ENCODE data around the gene SLC9A3.
"Not testable (repeated sequence)": the region's sequence is repeated elsewhere in the genome, so short reads cannot be mapped to it uniquely, and the experiment has no call there.

The SLC9A3 gene

DNA sequence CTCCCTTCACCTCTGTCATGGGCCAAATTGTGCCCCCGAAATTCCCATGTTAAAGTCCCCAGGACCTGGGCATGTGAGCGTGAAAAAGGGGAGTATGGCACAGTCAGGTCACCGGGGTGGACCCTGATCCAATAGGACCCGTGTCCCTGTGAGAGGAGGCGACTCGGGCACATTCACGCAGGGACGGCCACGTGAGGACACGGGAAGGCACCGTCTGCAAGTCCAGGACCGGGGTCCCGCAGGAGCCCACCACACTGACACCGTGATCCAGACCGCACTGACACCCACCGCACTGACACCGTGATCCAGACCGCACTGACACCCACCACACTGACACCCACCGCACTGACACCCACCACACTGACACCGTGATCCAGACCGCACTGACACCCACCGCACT is 37.7 kb downstream of the SLC9A3 start:
- not testable (repeated sequence) for DNase-seq

DNA sequence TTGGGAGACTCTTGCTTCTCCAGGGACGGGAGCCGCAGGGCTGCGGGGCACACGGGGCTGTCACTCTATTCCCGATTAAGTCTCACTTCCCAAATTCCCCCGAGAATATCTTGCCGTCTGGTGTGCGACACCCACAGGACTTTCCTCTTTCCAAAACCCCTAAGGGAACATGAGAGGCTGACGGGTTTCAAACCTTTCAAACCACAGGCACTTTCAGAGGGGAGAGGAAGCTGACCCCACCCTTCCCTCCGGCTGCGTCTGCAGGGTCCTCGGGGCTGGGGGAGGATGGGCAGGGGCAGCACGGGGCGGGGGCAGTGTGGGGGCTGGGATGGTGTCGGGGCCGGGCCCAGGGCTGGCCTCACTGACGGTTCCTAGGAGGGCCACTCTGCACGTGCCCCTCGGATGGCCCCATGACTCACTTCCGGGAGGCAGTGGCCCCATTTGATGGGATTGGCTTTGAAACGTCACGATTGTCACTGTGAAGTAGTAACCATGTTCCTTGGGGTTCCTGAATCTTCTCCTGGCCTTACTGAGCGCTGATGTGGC is 38.2 kb downstream of the SLC9A3 start:
- DNase-seq: no peak

- no peak for DNase-seq
These were observed 38.9 kb downstream of the SLC9A3 start for GRCh38 chr5:485113-485945.

DNA sequence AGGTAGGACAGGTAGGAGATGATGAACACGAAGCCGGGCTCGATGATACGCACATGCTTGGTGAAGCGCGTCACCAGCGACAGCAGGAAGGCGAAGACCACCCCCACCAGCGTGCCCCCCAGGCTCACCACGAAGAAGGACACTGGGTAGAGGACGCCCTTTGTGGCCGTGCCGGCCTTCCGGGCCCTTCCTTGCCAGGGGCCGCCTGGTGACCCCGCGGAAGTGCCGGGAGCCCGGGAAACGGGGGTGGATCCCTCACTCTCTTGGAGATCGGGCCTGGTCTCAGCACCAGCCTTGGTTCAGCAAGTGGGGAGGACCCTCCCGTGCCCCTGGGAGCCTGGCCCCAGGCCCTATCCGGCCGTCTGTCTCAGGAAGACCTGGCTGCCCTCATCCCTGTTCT is 39.7 kb downstream of the SLC9A3 start:
- no peak for DNase-seq

GRCh38 chr5:483434-484140 is 40.7 kb downstream of the SLC9A3 start:
- DNase-seq: no peak

DNA sequence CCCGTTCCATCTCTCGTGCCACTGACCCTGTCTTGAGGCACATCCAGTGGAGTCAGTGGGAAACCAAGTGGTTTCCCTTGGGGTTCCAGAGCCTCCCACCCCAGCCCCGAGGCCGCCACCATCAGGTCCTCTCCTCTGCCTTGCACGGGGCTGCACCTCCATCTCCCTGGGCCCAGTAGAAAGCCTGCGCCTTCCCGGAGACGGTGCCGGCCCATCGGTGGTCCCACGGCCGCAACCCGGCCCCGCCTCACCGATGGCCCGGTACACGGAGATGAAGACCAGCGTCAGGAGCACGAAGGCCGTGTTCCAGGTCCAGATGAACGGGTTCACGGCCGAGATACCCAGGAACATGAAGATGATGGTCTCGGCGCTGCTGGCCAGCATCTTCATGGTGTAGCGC is 41.2 kb downstream of the SLC9A3 start:
- DNase-seq: no peak

GRCh38 chr5:482506-482905 is 41.7 kb downstream of the SLC9A3 start:
- DNase-seq: no peak

DNA sequence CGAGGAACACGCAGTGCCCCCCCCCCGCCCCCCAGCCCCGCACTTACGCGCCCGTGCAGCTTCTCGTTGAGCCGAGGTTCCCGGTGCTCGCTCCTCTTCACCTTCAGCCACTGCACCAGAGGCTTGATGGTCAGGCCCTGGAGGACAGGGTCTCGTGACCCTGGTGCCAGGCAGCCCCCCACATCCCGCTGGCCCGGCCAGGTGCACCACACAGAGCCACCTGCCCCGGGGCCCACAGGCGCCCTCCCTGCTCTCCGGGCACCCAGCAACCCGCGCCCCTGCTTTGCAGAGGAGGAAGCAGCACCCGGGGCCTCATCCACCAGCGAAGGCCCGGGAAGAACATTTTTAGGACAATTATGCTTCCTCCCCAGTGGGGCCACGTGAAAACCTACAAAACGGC is 42.2 kb downstream of the SLC9A3 start:
- DNase-seq: no peak

GRCh38 chr5:481347-481746 is 42.9 kb downstream of the SLC9A3 start:
- DNase-seq: no peak

DNA sequence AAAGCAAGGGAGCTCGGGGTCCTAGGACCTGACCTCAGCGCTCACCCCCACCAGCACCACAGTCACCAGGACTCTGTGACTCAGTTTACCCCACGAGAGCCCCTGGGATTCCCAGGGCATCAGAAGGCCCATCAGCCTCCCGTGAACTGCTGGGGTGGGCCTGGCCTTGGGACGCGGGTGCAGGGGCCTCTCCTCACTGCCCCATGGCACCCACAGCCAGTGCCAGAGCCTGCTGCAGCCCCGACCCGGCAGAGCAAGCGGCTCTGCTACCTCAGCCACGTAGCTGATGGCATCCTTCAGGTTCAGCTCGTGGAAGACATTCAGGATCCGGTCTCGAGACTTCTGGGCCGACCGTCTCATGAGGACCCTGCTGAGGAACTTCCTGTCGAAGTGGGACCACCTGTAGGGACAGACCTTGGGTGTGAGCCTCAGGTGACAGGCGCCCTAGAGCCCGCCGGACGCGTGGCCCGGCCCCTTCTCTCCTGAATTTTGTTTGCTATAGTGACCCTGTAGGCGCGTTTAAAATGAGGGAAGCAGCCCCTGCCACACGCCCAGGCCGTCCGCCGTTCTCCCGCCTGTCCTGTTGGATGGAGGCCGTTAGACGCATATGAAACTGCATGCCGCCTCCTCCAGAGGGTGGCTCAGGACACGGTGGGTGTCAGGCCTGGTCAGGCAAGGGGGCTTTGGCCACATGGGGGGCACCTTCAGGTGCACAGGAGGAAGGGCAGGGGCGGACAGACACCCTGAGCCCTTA is 44.5 kb downstream of the SLC9A3 start:
- no peak for DNase-seq

GRCh38 chr5:478982-479535 is 45.2 kb downstream of the SLC9A3 start:
- no peak for DNase-seq

GRCh38 chr5:478369-478981 is 45.8 kb downstream of the SLC9A3 start:
- DNase-seq: no peak

DNA sequence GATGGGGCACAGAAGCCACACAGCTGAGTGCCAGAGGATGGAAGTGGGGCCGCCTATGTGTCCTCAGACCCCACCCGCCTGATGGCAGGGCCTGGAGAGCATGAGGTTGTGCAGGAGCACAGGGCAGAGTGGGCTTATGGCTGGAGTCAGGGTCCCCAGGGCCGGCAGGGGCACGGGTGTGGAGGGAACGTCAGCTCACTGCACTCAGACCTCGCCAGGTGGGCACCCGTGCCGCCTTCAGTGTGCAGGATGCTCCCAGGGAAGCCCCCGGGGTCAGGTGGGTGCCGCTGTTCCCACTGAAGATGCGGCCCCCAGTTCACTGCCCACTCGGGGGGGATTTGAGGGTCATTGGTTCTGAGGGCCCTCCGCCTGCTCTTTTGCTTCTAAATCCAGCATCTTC is 46.4 kb downstream of the SLC9A3 start:
- DNase-seq: no peak

GRCh38 chr5:477247-477646 is 47.0 kb downstream of the SLC9A3 start:
- no peak for DNase-seq

DNA sequence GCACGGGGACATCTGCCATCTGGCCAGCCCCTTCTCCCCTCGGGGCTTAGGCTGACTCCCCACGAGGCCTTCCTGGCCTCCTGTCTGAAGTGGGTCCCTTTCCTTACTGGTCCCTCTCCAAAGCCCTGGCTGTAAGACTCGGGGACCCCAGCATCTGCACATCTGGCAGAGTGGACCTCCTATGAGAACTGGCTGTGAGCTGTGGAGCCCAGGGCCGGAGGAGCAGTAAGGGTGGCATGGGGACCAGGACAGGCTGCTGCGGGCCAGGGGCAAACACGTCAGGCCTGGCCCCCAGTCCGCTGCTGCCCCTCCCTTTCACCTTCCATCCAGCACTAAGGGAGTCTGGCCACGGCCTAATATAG is 47.5 kb downstream of the SLC9A3 start:
- DNase-seq: no peak

DNA sequence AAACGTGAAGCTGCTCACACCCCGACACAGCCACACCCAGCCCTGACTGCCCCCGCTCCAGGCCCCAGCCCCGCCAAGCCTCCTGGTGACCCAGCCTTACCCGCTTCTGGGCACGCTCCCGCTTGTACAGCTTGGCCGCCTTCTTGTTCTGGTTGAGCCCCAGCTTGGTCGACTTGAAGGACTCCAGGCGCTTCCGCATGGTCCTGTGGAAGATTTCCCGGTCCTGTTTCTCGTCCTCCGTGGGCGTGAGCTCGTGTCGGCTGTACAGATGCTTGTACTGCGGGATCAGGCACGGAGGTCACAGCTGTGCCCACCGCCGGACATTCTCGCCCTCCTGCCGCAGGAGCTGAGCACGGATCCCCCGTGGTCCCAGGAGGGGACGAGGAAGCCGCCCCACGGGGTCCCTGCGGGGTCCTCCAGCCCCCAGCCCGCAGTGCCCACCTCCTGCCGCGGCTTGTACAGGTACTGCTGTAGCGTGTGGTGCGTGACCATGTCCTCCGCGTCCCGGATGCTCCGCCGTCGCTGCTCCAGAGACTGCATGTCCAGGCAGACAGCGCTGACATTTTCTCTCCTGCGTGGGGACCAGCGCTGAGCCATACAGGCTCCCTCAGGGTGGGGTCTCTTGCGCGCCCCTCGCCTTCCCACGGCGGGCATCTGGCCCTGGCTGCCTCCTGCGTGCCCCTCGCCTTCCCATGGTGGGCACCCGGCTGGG is 48.0 kb downstream of the SLC9A3 start:
- no peak for DNase-seq

DNA sequence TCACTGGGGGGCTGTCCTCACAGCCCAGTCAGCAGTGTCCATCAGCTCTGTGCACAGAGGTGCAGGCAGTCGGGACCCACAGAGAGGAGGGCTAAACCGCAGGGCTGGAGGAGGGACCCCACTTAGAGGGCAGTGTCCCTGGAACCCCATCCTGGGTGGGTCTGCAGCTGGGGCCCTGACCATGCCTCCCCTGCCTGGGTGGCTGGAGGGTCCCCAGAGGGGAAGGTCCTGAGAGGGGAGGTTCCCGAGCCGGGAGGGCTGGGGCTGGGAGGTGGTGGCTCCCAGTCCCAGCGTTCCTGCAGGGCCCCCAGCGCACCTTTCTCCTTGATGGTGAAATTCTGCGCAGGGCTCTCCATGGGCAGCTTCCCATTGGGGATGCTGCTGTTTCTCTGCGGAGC is 48.5 kb downstream of the SLC9A3 start:
- DNase-seq: no peak

GRCh38 chr5:474840-475661 is 49.2 kb downstream of the SLC9A3 start:
- no peak for DNase-seq

DNA sequence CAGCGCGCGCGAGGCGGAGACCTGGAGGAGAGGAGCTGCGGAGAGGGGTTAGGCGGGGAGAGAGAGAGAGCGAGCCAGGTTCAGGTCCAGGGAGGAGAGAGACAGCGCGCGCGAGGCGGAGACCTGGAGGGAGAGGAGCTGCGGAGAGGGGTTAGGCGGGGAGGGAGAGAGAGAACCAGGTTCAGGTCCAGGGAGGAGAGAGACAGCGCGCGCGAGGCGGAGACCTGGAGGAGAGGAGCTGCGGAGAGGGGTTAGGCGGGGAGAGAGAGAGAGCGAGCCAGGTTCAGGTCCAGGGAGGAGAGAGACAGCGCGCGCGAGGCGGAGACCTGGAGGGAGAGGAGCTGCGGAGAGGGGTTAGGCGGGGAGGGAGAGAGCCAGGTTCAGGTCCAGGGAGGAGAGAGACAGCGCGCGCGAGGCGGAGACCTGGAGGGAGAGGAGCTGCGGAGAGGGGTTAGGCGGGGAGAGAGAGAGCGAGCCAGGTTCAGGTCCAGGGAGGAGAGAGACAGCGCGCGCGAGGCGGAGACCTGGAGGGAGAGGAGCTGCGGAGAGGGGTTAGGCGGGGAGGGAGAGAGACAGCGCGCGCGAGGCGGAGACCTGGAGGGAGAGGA is 49.9 kb downstream of the SLC9A3 start:
- DNase-seq: not testable (repeated sequence)

GRCh38 chr5:473551-474192 is 50.6 kb downstream of the SLC9A3 start:
- DNase-seq: no peak
